IMR-90 (cell line): ENCODE measurements around the gene ZIC3. TPM values are rescaled to one million over a fixed set of nuclear protein-coding genes. Genes with fewer than 3 reads are reported as not detected.

Experiments
- ATAC-seq: fragments of 200-7000 bp; cut with Tn5 transposase; 2 replicates; pipeline ENCODE4 v1.9.1; 2020; ENCODE audit warnings: low read depth, mild to moderate bottlenecking, moderate library complexity
- BruUV-seq: library from RNA; stranded (reverse); fragments of 400-500 nt; replicated peaks from 2 replicates; lab custom pipeline; 2021; lab: Mats Ljungman, UMichigan
- CTCF ChIA-PET: fragments of 300-600 bp; formaldehyde crosslinking; extraction: SDS; loops from one replicate; lab custom pipeline; 2021; ENCODE audit warnings: antibody characterized with exemption; lab: Yijun Ruan, JAX
- POLR2A ChIA-PET: fragments of 300-600 bp; sonication (Branson Sonifier 250); formaldehyde crosslinking; loops from one replicate; lab custom pipeline; 2022; ENCODE audit warnings: antibody characterized with exemption; ENCODE audit not compliant: unreplicated experiment; lab: Charles Lee
- DNase-seq: peaks from one replicate; pipeline ENCODE4 v3.0.0; 2013
- H2AFZ ChIP-seq: replicated peaks from 2 replicates; pipeline ENCODE3; 2013; ENCODE audit warnings: low read length, mild to moderate bottlenecking; ENCODE audit not compliant: poor library complexity
- H2AK5ac ChIP-seq: 2 replicates; pipeline ENCODE4 v1.6.1; 2013; ENCODE audit warnings: low read depth, low read length, inconsistent platforms
- H2AK9ac ChIP-seq: replicated peaks from 2 replicates; pipeline ENCODE3; 2013; ENCODE audit warnings: mild to moderate bottlenecking, low read depth, low read length, moderate library complexity; ENCODE audit not compliant: poor library complexity
- H2BK120ac ChIP-seq: 2 replicates; pipeline ENCODE4 v1.6.1; 2013; ENCODE audit warnings: low read depth, low read length, inconsistent platforms
- H2BK15ac ChIP-seq: 3 replicates; pipeline ENCODE4 v1.6.1; 2013; ENCODE audit warnings: low read depth, low read length, inconsistent platforms
- H2BK20ac ChIP-seq: 2 replicates; pipeline ENCODE4 v1.6.1; 2013; ENCODE audit warnings: low read depth, mild to moderate bottlenecking, inconsistent platforms, low read length, moderate library complexity
- H2BK5ac ChIP-seq: 2 replicates; pipeline ENCODE4 v1.6.1; 2013; ENCODE audit warnings: mild to moderate bottlenecking, low read depth, low read length, inconsistent platforms; ENCODE audit not compliant: poor library complexity, severe bottlenecking
- H3K14ac ChIP-seq: replicated peaks from 2 replicates; pipeline ENCODE4 v1.6.1; 2013; ENCODE audit warnings: low read depth, low read length, inconsistent platforms
- H3K18ac ChIP-seq: 2 replicates; pipeline ENCODE4 v1.6.1; 2013; ENCODE audit warnings: low read depth, low read length, control low read depth
- H3K23ac ChIP-seq: 2 replicates; pipeline ENCODE4 v1.6.1; 2013; ENCODE audit warnings: low read depth, low read length, inconsistent platforms
- H3K27ac ChIP-seq: 2 replicates; pipeline ENCODE4 v1.5.1; 2013; ENCODE audit warnings: mild to moderate bottlenecking, control low read depth, low read length; ENCODE audit not compliant: insufficient read depth
- H3K27me3 ChIP-seq: 2 replicates; pipeline ENCODE4 v1.6.1; 2013; ENCODE audit warnings: low read length; ENCODE audit not compliant: control insufficient read depth, insufficient read depth
- H3K36me3 ChIP-seq: 2 replicates; pipeline ENCODE4 v1.6.1; 2013; ENCODE audit warnings: low read length, mixed read lengths; ENCODE audit not compliant: control insufficient read depth, insufficient read depth
- H3K4ac ChIP-seq: 2 replicates; pipeline ENCODE4 v1.6.1; 2013; ENCODE audit warnings: low read depth, low read length, inconsistent platforms
- H3K4me1 ChIP-seq: 2 replicates; pipeline ENCODE4 v1.6.1; 2013; ENCODE audit warnings: low read length, mixed read lengths; ENCODE audit not compliant: control insufficient read depth, insufficient read depth
- H3K4me2 ChIP-seq: 2 replicates; pipeline ENCODE4 v1.6.1; 2013; ENCODE audit warnings: low read depth, mild to moderate bottlenecking, control low read depth, low read length, moderate library complexity
- H3K4me3 ChIP-seq: 2 replicates; pipeline ENCODE4 v1.5.1; 2013; ENCODE audit warnings: low read depth, mild to moderate bottlenecking, control low read depth, low read length, moderate library complexity; ENCODE audit not compliant: insufficient read depth
- H3K56ac ChIP-seq: 2 replicates; pipeline ENCODE4 v1.6.1; 2013; ENCODE audit warnings: low read length, inconsistent platforms; ENCODE audit not compliant: insufficient read depth; ENCODE audit errors: extremely low read depth
- H3K79me1 ChIP-seq, 2 experiments: 2 replicates each; pipeline ENCODE4 v1.6.1; 2013; ENCODE audit warnings: low read length in 2 of 2, inconsistent platforms in 1 of 2, low read depth in 1 of 2
- H3K9ac ChIP-seq: 2 replicates; pipeline ENCODE4 v1.6.1; 2013; ENCODE audit warnings: low read depth, low read length, control low read depth
- H3K9me1 ChIP-seq: 2 replicates; pipeline ENCODE4 v1.6.1; 2013; ENCODE audit warnings: low read length, inconsistent platforms; ENCODE audit not compliant: insufficient read depth
- H3K9me3 ChIP-seq: 2 replicates; pipeline ENCODE4 v1.6.1; 2013; ENCODE audit warnings: low read length; ENCODE audit not compliant: control insufficient read depth, insufficient read depth
- H4K20me1 ChIP-seq: 2 replicates; pipeline ENCODE4 v1.6.1; 2013; ENCODE audit warnings: low read length, inconsistent platforms; ENCODE audit not compliant: insufficient read depth
- H4K5ac ChIP-seq: 2 replicates; pipeline ENCODE4 v1.6.1; 2013; ENCODE audit warnings: mild to moderate bottlenecking, low read depth, low read length, control low read depth
- H4K8ac ChIP-seq, 2 experiments: 2 replicates each; pipeline ENCODE4 v1.6.1; 2013; ENCODE audit warnings: low read depth in 2 of 2, low read length in 2 of 2, control low read depth in 1 of 2, inconsistent platforms in 1 of 2
- H4K91ac ChIP-seq: 2 replicates; pipeline ENCODE4 v1.6.1; 2013; ENCODE audit warnings: low read depth, low read length, inconsistent platforms; ENCODE audit not compliant: insufficient read depth
- BHLHE40 ChIP-seq: fragments of 150-350 bp; IDR thresholded peaks from 2 replicates; pipeline ENCODE4 v1.6.1; 2016; ENCODE audit warnings: mild to moderate bottlenecking, low read depth, low read length
- CEBPB ChIP-seq: IDR thresholded peaks from 2 replicates; pipeline ENCODE4 v1.6.1; 2012; ENCODE audit warnings: low read depth, low read length, improper control_type of control experiment
- CHD1 ChIP-seq: IDR thresholded peaks from 2 replicates; pipeline ENCODE4 v1.6.1; 2012; ENCODE audit warnings: low read depth, low read length, improper control_type of control experiment
- ELK1 ChIP-seq: fragments of 150-350 bp; IDR thresholded peaks from 2 replicates; pipeline ENCODE4 v1.6.1; 2016; ENCODE audit warnings: low read depth, mild to moderate bottlenecking, low read length, moderate library complexity, borderline replicate concordance
- FOS ChIP-seq: fragments of 150-350 bp; IDR thresholded peaks from 2 replicates; pipeline ENCODE4 v1.6.1; 2016; ENCODE audit warnings: low read depth, low read length
- MAFK ChIP-seq: IDR thresholded peaks from 2 replicates; pipeline ENCODE4 v1.6.1; 2012; ENCODE audit warnings: low read depth, low read length, improper control_type of control experiment
- MAZ ChIP-seq: IDR thresholded peaks from 2 replicates; pipeline ENCODE4 v1.6.1; 2012; ENCODE audit warnings: low read depth, mild to moderate bottlenecking, low read length, improper control_type of control experiment, moderate library complexity, borderline replicate concordance
- MXI1 ChIP-seq: IDR thresholded peaks from 2 replicates; pipeline ENCODE4 v1.6.1; 2012; ENCODE audit warnings: low read depth, mild to moderate bottlenecking, low read length, moderate library complexity, borderline replicate concordance
- NFE2L2 ChIP-seq: fragments of 150-350 bp; IDR thresholded peaks from 2 replicates; pipeline ENCODE4 v1.6.1; 2016; ENCODE audit warnings: low read depth, mild to moderate bottlenecking, low read length
- POLR2A ChIP-seq: IDR thresholded peaks from 2 replicates; pipeline ENCODE4 v1.6.1; 2012; ENCODE audit warnings: mild to moderate bottlenecking, low read depth, low read length
- RAD21 ChIP-seq: IDR thresholded peaks from 2 replicates; pipeline ENCODE4 v1.6.1; 2012; ENCODE audit warnings: low read length, improper control_type of control experiment
- RCOR1 ChIP-seq: IDR thresholded peaks from 2 replicates; pipeline ENCODE4 v1.6.1; 2012; ENCODE audit warnings: mild to moderate bottlenecking, low read length, improper control_type of control experiment; ENCODE audit not compliant: insufficient replicate concordance
- RFX5 ChIP-seq: IDR thresholded peaks from 2 replicates; pipeline ENCODE4 v1.8.0; 2012; ENCODE audit warnings: low read depth, mild to moderate bottlenecking, low read length, moderate library complexity
- SMC3 ChIP-seq: fragments of 150-350 bp; IDR thresholded peaks from 2 replicates; pipeline ENCODE4 v1.6.1; 2016; ENCODE audit warnings: low read depth, mild to moderate bottlenecking, antibody characterized with exemption, low read length, moderate library complexity
- WGBS, 2 experiments: methylation state at CpG; one replicate each; pipeline versions ENCODE4 v1.1.5 to v1.1.7; 2013; ENCODE audit warnings: missing lambda C conversion rate in 2 of 2; ENCODE audit not compliant: insufficient read length in 1 of 2; ENCODE audit errors: extremely low coverage in 2 of 2; 5-methylcytosine and 5-hydroxymethylcytosine counted together
- dilution Hi-C: fragments of 300-500 bp; cut with HindIII; formaldehyde crosslinking; loops from one replicate; pipeline ENCODE4 v1.14.3; 2018; ENCODE audit warnings: low sequenced_read_pairs; ENCODE audit not compliant: unreplicated experiment
- in situ Hi-C: fragments of 300-500 bp; cut with MboI; formaldehyde crosslinking; loops from 3 replicates; pipeline ENCODE4 v1.14.3; 2019; ENCODE audit warnings: low sequenced_read_pairs, inconsistent platforms, mixed read lengths
- intact Hi-C: fragments of 100-400 bp; cut with micrococcal nuclease; formaldehyde crosslinking; loops from 2 replicates; pipeline ENCODE4 v1.10.0; 2022
- polyA plus RNA-seq, 3 experiments: library from polyadenylated mRNA; depleted of rRNA; stranded (reverse); fragments of >200 nt; gene quantifications; 2 replicates each; pipeline ENCODE4 v1.2.3, GENCODE V29; 2012; ENCODE audit warnings: low replicate concordance in 1 of 3
- total RNA-seq: library from RNA; depleted of rRNA; stranded (reverse); fragments of >200 nt; gene quantifications from 2 replicates; pipeline ENCODE4 v1.2.3, GENCODE V29; 2012
- TF ChIP-seq, protein P1 (sequence below): conservative IDR thresholded peaks from 2 replicates; pipeline ENCODE4 v1.5.1; 2012; ENCODE audit warnings: mild to moderate bottlenecking, low read depth, low read length, improper control_type of control experiment
- TF ChIP-seq, protein P2 (sequence below): fragments of 150-350 bp; IDR thresholded peaks from 2 replicates; pipeline ENCODE4 v1.6.1; 2017; ENCODE audit warnings: mild to moderate bottlenecking, antibody characterized with exemption, low read length, low read depth

ZIC3 gene
- total and polyA plus RNA-seq, 2 of the 4 experiments (the other 2 are of a cell fraction): not detected

DNA sequence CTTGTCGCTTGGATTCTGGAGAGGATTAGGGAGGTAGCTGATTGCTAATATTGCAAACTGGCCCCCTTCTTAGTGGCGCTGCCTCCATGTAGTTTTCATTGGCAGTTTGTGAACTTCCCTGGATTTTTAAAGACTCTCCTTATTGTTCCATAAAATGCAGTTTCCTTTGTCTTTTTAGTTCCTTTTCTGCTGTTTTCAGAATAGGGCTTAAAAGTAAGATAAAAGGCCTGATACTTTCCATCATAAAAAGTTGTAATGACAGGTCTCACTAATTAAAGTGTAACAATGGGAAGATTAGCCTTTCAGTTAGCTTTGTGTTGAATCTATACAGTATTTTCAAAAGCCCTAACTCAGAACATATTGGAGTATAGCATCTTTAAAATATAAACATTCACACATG is 21.2 kb downstream of the ZIC3 start:
- WGBS, 2 experiments: no CpG with 5 or more reads among the region's 2 CpGs
- H4K91ac ChIP-seq: no peak overlapping the region
- no peak overlapping the region for H3K23ac ChIP-seq
- H2BK120ac ChIP-seq: no peak overlapping the region
- in situ Hi-C loops: no loop called here
- H4K20me1 ChIP-seq: no peaks in the 10 kb centered on the region
- no peak overlapping the region for H4K5ac ChIP-seq
- no peaks in the 10 kb centered on the region for H3K9me3 ChIP-seq
- no peak overlapping the region for H3K27ac ChIP-seq
- no peak overlapping the region for H2AK9ac ChIP-seq
- no peak overlapping the region for H3K4me3 ChIP-seq
- ChIA-PET POLR2A (no interaction called here), CTCF (no interaction called here)
- H2BK5ac ChIP-seq: no peak overlapping the region
- ATAC-seq: no peak
- H2BK20ac ChIP-seq: no peak overlapping the region
- no peaks in the 10 kb centered on the region for H3K4me1 ChIP-seq
- H3K14ac ChIP-seq: no peak overlapping the region
- no peak overlapping the region for H3K56ac ChIP-seq
- H3K18ac ChIP-seq: no peak overlapping the region
- intact Hi-C loops: no loop called here
- H4K8ac ChIP-seq: no peak overlapping the region
- no TSS peak for BruUV-seq
- H2BK15ac ChIP-seq: no peak overlapping the region
- no peak overlapping the region for H2AK5ac ChIP-seq
- DNase-seq: no peak
- H3K4ac ChIP-seq: no peak overlapping the region
- H3K36me3 ChIP-seq: no peaks in the 10 kb centered on the region
- H3K79me1 ChIP-seq: no peaks in the 10 kb centered on the region
- H2AFZ ChIP-seq: no peak overlapping the region
- no peaks in the 10 kb centered on the region for H3K27me3 ChIP-seq
- dilution Hi-C loops: no loop called here
- H3K9me1 ChIP-seq: no peaks in the 10 kb centered on the region
- H3K4me2 ChIP-seq: no peak overlapping the region
- H3K9ac ChIP-seq: no peak overlapping the region
- TF ChIP-seq RAD21: no peak
- TF ChIP-seq MAFK: no peak
- no peak for TF ChIP-seq MXI1
- TF ChIP-seq RCOR1: no peak
- no peak for TF ChIP-seq FOS
- no peak for TF ChIP-seq NFE2L2
- TF ChIP-seq MAZ: no peak
- TF ChIP-seq ELK1: no peak
- TF ChIP-seq CHD1: no peak
- no peak for TF ChIP-seq SMC3
- no peak for TF ChIP-seq RFX5
- TF ChIP-seq BHLHE40: no peak
- no peak for TF ChIP-seq POLR2A
- TF ChIP-seq, protein P1, sequence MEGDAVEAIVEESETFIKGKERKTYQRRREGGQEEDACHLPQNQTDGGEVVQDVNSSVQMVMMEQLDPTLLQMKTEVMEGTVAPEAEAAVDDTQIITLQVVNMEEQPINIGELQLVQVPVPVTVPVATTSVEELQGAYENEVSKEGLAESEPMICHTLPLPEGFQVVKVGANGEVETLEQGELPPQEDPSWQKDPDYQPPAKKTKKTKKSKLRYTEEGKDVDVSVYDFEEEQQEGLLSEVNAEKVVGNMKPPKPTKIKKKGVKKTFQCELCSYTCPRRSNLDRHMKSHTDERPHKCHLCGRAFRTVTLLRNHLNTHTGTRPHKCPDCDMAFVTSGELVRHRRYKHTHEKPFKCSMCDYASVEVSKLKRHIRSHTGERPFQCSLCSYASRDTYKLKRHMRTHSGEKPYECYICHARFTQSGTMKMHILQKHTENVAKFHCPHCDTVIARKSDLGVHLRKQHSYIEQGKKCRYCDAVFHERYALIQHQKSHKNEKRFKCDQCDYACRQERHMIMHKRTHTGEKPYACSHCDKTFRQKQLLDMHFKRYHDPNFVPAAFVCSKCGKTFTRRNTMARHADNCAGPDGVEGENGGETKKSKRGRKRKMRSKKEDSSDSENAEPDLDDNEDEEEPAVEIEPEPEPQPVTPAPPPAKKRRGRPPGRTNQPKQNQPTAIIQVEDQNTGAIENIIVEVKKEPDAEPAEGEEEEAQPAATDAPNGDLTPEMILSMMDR: no peak
- TF ChIP-seq CEBPB: no peak
- TF ChIP-seq, protein P2, sequence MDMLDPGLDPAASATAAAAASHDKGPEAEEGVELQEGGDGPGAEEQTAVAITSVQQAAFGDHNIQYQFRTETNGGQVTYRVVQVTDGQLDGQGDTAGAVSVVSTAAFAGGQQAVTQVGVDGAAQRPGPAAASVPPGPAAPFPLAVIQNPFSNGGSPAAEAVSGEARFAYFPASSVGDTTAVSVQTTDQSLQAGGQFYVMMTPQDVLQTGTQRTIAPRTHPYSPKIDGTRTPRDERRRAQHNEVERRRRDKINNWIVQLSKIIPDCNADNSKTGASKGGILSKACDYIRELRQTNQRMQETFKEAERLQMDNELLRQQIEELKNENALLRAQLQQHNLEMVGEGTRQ: no peak
